A549 (cell line): Measurements from ENCODE around the gene INAFM1. TPM values are rescaled to one million over a fixed set of nuclear protein-coding genes. Genes with fewer than 3 reads are reported as not detected.
A peak's percentile ranks its signal among the peaks of the same experiment; 100 is the strongest.

Source experiments
- ATAC-seq, 2 experiments: fragments of 200-7000 bp in 1 of 2; fragments of >200 bp in 1 of 2; cut with Nextera tagmentation in 1 of 2; cut with Tn5 transposase in 1 of 2; 3 replicates each; pipeline versions ENCODE4 v1.8.0 to v1.9.1; 2018 to 2020; ENCODE audit warnings: mild to moderate bottlenecking in 1 of 2, moderate library complexity in 1 of 2
- CTCF ChIA-PET: fragments of 300-600 bp; sonication (Branson Sonifier 250); formaldehyde crosslinking; extraction: SDS; loops from one replicate; lab custom pipeline; 2021; ENCODE audit warnings: antibody characterized with exemption, inconsistent platforms; lab: Yijun Ruan, JAX
- POLR2A ChIA-PET: fragments of 350-600 bp; formaldehyde crosslinking; extraction: SDS; loops from one replicate; lab custom pipeline; 2021; ENCODE audit warnings: antibody characterized with exemption, inconsistent platforms; lab: Yijun Ruan, JAX
- DNase-seq, 2 experiments: peaks; one replicate each; pipeline versions ENCODE4 v3.0.0 to v3.0.0-alpha.2; 2011 to 2016; ENCODE audit warnings: low read depth in 1 of 2, low spot score in 1 of 2
- FAIRE-seq: peaks from 2 replicates; lab custom pipeline; 2011; peaks lifted over from hg19 to GRCh38; lab: Jason Lieb, UNC
- H3K27ac ChIP-seq, 2 experiments: fragments of >200 bp; sonication (Bioruptor Twin); formaldehyde crosslinking; 3 replicates each; pipeline ENCODE4 v1.5.1; 2016 to 2017
- H3K4me1 ChIP-seq: fragments of >200 bp; sonication (Bioruptor Twin); formaldehyde crosslinking; 3 replicates; pipeline ENCODE4 v1.6.1; 2016
- H3K4me2 ChIP-seq: fragments of >200 bp; sonication (Bioruptor Twin); formaldehyde crosslinking; 3 replicates; pipeline ENCODE4 v1.6.1; 2016
- H3K4me3 ChIP-seq: fragments of >200 bp; sonication (Bioruptor Twin); formaldehyde crosslinking; 3 replicates; pipeline ENCODE4 v1.5.1; 2016
- H3K9me3 ChIP-seq: fragments of >200 bp; sonication (Bioruptor Twin); formaldehyde crosslinking; 3 replicates; pipeline ENCODE4 v1.6.1; 2016
- ATOH8 ChIP-seq: fragments of 250-450 bp; sonication (Bioruptor Pico); IDR thresholded peaks from 2 replicates; pipeline ENCODE4 v1.5.0; 2020; ENCODE audit warnings: low read depth, mild to moderate bottlenecking, moderate library complexity
- BHLHE40 ChIP-seq: IDR thresholded peaks from 2 replicates; pipeline ENCODE4 v1.6.1; 2012; ENCODE audit warnings: low read depth, low read length, inconsistent platforms
- CEBPB ChIP-seq, 2 experiments: fragments of >200 bp in 1 of 2; sonication (Bioruptor Twin) in 1 of 2; formaldehyde crosslinking in 1 of 2; IDR thresholded peaks; 2 replicates each; pipeline ENCODE4 v1.6.1; 2012 to 2016
- CHD2 ChIP-seq: fragments of 150-350 bp; IDR thresholded peaks from 2 replicates; pipeline ENCODE4 v1.6.1; 2014; ENCODE audit warnings: low read length; ENCODE audit not compliant: partially characterized antibody
- CHD4 ChIP-seq: fragments of 200-600 bp; sonication (generic); IDR thresholded peaks from 2 replicates; pipeline ENCODE4 v1.6.1; 2016; ENCODE audit warnings: antibody characterized with exemption, mild to moderate bottlenecking, borderline replicate concordance
- ESRRA ChIP-seq: fragments of 150-350 bp; IDR thresholded peaks from 2 replicates; pipeline ENCODE4 v1.6.1; 2014; ENCODE audit warnings: mild to moderate bottlenecking, low read length, borderline replicate concordance
- FOSB ChIP-seq: fragments of 250-450 bp; sonication (Bioruptor Pico); IDR thresholded peaks from 2 replicates; pipeline ENCODE4 v1.5.0; 2020; ENCODE audit warnings: mild to moderate bottlenecking, moderate library complexity
- GATA3 ChIP-seq: IDR thresholded peaks from 2 replicates; pipeline ENCODE4 v1.6.1; 2012; ENCODE audit warnings: borderline replicate concordance
- HDAC2 ChIP-seq: fragments of 200-600 bp; sonication (generic); IDR thresholded peaks from 2 replicates; pipeline ENCODE4 v1.6.1; 2016
- HES2 ChIP-seq: fragments of >200 bp; sonication (Bioruptor Twin); formaldehyde crosslinking; IDR thresholded peaks from 2 replicates; pipeline ENCODE4 v1.6.1; 2016
- HOXA7 ChIP-seq: fragments of 250-450 bp; sonication (Bioruptor Pico); IDR thresholded peaks from 2 replicates; pipeline ENCODE4 v1.5.0; 2020; ENCODE audit warnings: mild to moderate bottlenecking, moderate library complexity
- HOXB5 ChIP-seq: fragments of 250-450 bp; sonication (Bioruptor Pico); IDR thresholded peaks from 2 replicates; pipeline ENCODE4 v1.5.0; 2020; ENCODE audit warnings: mild to moderate bottlenecking, moderate library complexity
- KDM1A ChIP-seq: fragments of 200-600 bp; sonication (generic); IDR thresholded peaks from 2 replicates; pipeline ENCODE4 v1.6.1; 2016; ENCODE audit warnings: low read depth, mild to moderate bottlenecking
- KDM5A ChIP-seq: fragments of 200-600 bp; sonication (generic); IDR thresholded peaks from 2 replicates; pipeline ENCODE4 v1.6.1; 2016; ENCODE audit warnings: antibody characterized with exemption, mild to moderate bottlenecking
- MYC ChIP-seq: IDR thresholded peaks from 2 replicates; pipeline ENCODE4 v1.6.1; 2012; ENCODE audit warnings: mild to moderate bottlenecking, inconsistent platforms, low read length, improper control_type of control experiment, borderline replicate concordance
- NFE2L2 ChIP-seq: fragments of 150-350 bp; conservative IDR thresholded peaks from 2 replicates; pipeline ENCODE4 v1.6.1; 2014; ENCODE audit warnings: low read length
- PHF8 ChIP-seq: fragments of 200-600 bp; sonication (generic); IDR thresholded peaks from 2 replicates; pipeline ENCODE4 v1.6.1; 2016; ENCODE audit warnings: low read depth, mild to moderate bottlenecking, antibody characterized with exemption, moderate library complexity, borderline replicate concordance
- RARB ChIP-seq: fragments of 250-450 bp; sonication (Bioruptor Pico); IDR thresholded peaks from 2 replicates; pipeline ENCODE4 v1.8.0; 2021; ENCODE audit warnings: mild to moderate bottlenecking, moderate library complexity
- SMC3 ChIP-seq: fragments of >200 bp; sonication (Bioruptor Twin); formaldehyde crosslinking; IDR thresholded peaks from 3 replicates; pipeline ENCODE4 v1.6.1; 2018; ENCODE audit warnings: inconsistent platforms
- SREBF2 ChIP-seq: fragments of 450-650 bp; IDR thresholded peaks from 2 replicates; pipeline ENCODE4 v1.6.1; 2014; ENCODE audit warnings: mild to moderate bottlenecking, moderate library complexity
- ZC3H11A ChIP-seq: fragments of 450-650 bp; IDR thresholded peaks from 2 replicates; pipeline ENCODE4 v1.6.1; 2014; ENCODE audit warnings: antibody characterized with exemption, mild to moderate bottlenecking
- WGBS: methylation state at CpG from one replicate; pipeline ENCODE4 v1.1.6; 2017; ENCODE audit errors: missing lambda C conversion rate; 5-methylcytosine and 5-hydroxymethylcytosine counted together
- polyA plus RNA-seq, 4 experiments: library from polyadenylated mRNA; depleted of rRNA in 3 of 4; stranded (reverse); fragments of >200 nt; fragmentation: RNase III in 1 of 4; extraction: RNeasy Plus Mini Kit Qiagen cat#74134 plus additional on column Dnase treatment in 1 of 4; gene quantifications; 2 replicates in 3 of 4; 3 replicates in 1 of 4; pipeline ENCODE4 v1.2.3, GENCODE V29; 2011 to 2017
- TF ChIP-seq, protein P1 (sequence below): fragments of >200 bp; sonication (Bioruptor Twin); formaldehyde crosslinking; IDR thresholded peaks from 3 replicates; pipeline ENCODE4 v1.5.1; 2016
- TF ChIP-seq, protein P2 (sequence below): IDR thresholded peaks from 2 replicates; pipeline ENCODE4 v1.6.1; 2012
- TF ChIP-seq, protein P3 (sequence below): fragments of 450-650 bp; IDR thresholded peaks from 2 replicates; pipeline ENCODE4 v1.6.1; 2014; ENCODE audit warnings: antibody characterized with exemption

The INAFM1 gene
- polyA plus RNA-seq, 2 of the 4 experiments (the other 2 are of a cell fraction), result 1.5 to 5.5 TPM

DNA sequence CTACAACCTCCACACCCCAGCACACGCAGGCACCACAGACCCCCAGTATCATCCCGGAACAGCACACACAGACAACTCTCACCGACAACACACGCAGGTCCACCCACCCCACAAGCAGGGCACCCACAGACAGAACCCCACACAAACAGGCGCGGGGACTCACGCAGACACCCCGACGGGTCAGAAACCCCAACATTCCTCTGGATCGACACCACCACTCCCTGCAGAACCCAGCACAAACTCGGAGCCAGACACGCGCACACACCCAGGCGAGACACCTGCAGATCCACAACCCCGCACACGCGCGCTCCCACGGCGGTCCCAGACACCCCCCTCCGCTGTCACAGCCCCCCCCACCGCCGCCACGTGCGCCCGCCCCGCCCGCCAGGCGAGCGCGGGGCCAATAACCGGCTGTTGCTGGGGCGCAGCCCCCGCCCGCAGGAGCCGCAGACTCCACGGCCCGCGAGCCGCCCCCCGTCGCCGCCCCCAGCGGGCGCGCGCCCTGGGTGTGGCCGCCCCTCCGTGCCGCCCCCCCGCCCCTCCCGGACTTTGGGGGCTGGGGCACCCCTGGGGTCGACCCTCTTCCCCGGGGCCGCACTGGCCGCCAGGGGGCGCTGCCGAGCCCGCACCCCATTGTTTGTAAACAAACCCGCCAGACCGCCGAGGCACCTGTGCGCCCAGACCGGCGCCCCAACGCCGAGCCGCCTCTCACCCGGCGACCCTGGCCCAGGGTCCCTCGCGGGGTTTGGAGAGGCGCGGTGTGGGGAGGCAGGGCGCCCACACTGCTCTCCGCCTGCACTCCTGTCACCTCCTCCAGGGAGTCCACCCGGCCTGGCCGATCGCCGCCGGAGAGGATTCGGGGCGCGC, 44.4 kb upstream of the INAFM1 start (continued):
- TF ChIP-seq, protein P1, sequence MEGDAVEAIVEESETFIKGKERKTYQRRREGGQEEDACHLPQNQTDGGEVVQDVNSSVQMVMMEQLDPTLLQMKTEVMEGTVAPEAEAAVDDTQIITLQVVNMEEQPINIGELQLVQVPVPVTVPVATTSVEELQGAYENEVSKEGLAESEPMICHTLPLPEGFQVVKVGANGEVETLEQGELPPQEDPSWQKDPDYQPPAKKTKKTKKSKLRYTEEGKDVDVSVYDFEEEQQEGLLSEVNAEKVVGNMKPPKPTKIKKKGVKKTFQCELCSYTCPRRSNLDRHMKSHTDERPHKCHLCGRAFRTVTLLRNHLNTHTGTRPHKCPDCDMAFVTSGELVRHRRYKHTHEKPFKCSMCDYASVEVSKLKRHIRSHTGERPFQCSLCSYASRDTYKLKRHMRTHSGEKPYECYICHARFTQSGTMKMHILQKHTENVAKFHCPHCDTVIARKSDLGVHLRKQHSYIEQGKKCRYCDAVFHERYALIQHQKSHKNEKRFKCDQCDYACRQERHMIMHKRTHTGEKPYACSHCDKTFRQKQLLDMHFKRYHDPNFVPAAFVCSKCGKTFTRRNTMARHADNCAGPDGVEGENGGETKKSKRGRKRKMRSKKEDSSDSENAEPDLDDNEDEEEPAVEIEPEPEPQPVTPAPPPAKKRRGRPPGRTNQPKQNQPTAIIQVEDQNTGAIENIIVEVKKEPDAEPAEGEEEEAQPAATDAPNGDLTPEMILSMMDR, result peak; percentile 100
- TF ChIP-seq HDAC2, result peak; percentile 90
- TF ChIP-seq, all 56 proteins: peak for 11

GRCh38 chr19:47230921-47231214, 43.8 kb upstream of the INAFM1 start, which contains the start of gene BBC3:
Gene BBC3, minus strand, starts transcription at chr19:47231199. Its CDS starts 2,768 bp downstream, at chr19:47228431.
- POLR2A ChIA-PET, result no interaction called here
- no peak for DNase-seq
- WGBS, result 10% methylated on average over 2 of the region's 43 CpGs
- no peak for ATAC-seq
- H3K9me3 ChIP-seq, result no peaks in the 10 kb centered on the region
- peak within 1 kb of the TSS; percentile 89 for H3K4me3 ChIP-seq
- H3K27ac ChIP-seq, result peak within 1 kb of the TSS; percentile 87 to 98
- H3K4me2 ChIP-seq, result peak within 1 kb of the TSS; percentile 99
- CTCF ChIA-PET, result no interaction called here
- TF ChIP-seq MYC (peak; percentile 45), GATA3 (no peak), RARB (CRISPR knock-in tag) (no peak), PHF8 (peak; percentile 79; the same call in 1 of the 2 replicates), KDM1A (peak; percentile 71; the same call in 1 of the 2 replicates)
- TF ChIP-seq, all 56 proteins: peak for 3
- H3K4me1 ChIP-seq, result peaks cover 47% of the 10 kb centered on the region
- FAIRE-seq, result no peak

- ATAC-seq, result peak; percentile 4 to 7
- H3K4me2 ChIP-seq, result peak overlapping the region; percentile 99
- TF ChIP-seq HOXB5, result no peak
- TF ChIP-seq, protein P1, result no peak
- TF ChIP-seq SREBF2, result no peak
- 0 out of 2 replicates have a peak, but pooled peaks have one; percentile 56 for TF ChIP-seq ATOH8
- TF ChIP-seq CEBPB (IDR thresholded peaks at IDR 0.05), result no peak
- no peak for TF ChIP-seq CHD4
- TF ChIP-seq SMC3, result no peak
- TF ChIP-seq FOSB, result no peak
- no peak for TF ChIP-seq KDM5A
- no peak for TF ChIP-seq HOXA7 (CRISPR knock-in tag)
- no peak for TF ChIP-seq ESRRA
- TF ChIP-seq NFE2L2, result no peak
- TF ChIP-seq GATA3, result 0 out of 2 replicates have a peak, but pooled peaks have one; percentile 42
- TF ChIP-seq MYC, result 0 out of 2 replicates have a peak, but pooled peaks have one; percentile 4
- TF ChIP-seq KDM1A, result no peak
- TF ChIP-seq CHD2, result no peak
- no peak for TF ChIP-seq HDAC2
- TF ChIP-seq, protein P2, sequence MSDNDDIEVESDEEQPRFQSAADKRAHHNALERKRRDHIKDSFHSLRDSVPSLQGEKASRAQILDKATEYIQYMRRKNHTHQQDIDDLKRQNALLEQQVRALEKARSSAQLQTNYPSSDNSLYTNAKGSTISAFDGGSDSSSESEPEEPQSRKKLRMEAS, result peak; percentile 77
- TF ChIP-seq BHLHE40, result peak; percentile 74
- TF ChIP-seq ZC3H11A, result no peak
- no peak for TF ChIP-seq HES2
- TF ChIP-seq, protein P3, sequence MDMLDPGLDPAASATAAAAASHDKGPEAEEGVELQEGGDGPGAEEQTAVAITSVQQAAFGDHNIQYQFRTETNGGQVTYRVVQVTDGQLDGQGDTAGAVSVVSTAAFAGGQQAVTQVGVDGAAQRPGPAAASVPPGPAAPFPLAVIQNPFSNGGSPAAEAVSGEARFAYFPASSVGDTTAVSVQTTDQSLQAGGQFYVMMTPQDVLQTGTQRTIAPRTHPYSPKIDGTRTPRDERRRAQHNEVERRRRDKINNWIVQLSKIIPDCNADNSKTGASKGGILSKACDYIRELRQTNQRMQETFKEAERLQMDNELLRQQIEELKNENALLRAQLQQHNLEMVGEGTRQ, result peak; percentile 81
Observed at GRCh38 chr19:47231215-47232054, 43.2 kb upstream of the INAFM1 start.

More at GRCh38 chr19:47231215-47232054, 43.2 kb upstream of the INAFM1 start:
- peak overlapping the region; percentile 87 to 98 for H3K27ac ChIP-seq
- WGBS, result 15% methylated on average over 20 of the region's 51 CpGs
- peaks cover 45% of the 10 kb centered on the region for H3K4me1 ChIP-seq
- DNase-seq (peak; percentile 72 to 90), FAIRE-seq (no peak)
- no peaks in the 10 kb centered on the region for H3K9me3 ChIP-seq
- peak overlapping the region; percentile 89 for H3K4me3 ChIP-seq
- POLR2A ChIA-PET, result interaction anchor here (1.2 to 3.0 kb wide), 5 partner anchors 9 to 118 kb away, joined by 3 to 26 read pairs (median 3); partner anchors contain the start of genes CCDC9 and ZC3H4
- CTCF ChIA-PET, result interaction anchor here (0.6 to 5.8 kb wide), 5 partner anchors 14 to 218 kb away, joined by 3 to 144 read pairs (median 3); no protein-coding TSS in a partner anchor
